HFFc6 (cell line): ENCODE results near the gene COG8. TPM values are rescaled to one million over a fixed set of nuclear protein-coding genes. Genes with fewer than 3 reads are reported as not detected.

Experiments
- DNase-seq: peaks from one replicate; pipeline ENCODE4 v3.0.0-alpha.2; 2018
- H3K27ac Mint-ChIP-seq: 2 replicates; pipeline ENCODE4 v1.8.0; 2020; ENCODE audit warnings: mild to moderate bottlenecking, mixed read lengths
- H3K27me3 Mint-ChIP-seq: 2 replicates; pipeline ENCODE4 v1.8.0; 2021; ENCODE audit warnings: mild to moderate bottlenecking, moderate library complexity, mixed read lengths; ENCODE audit not compliant: insufficient read depth
- H3K36me3 Mint-ChIP-seq: 2 replicates; pipeline ENCODE4 v1.8.0; 2021; ENCODE audit warnings: low read depth, mixed read lengths
- H3K4me1 Mint-ChIP-seq: 2 replicates; pipeline ENCODE4 v1.8.0; 2020; ENCODE audit warnings: low read depth, mixed read lengths
- H3K4me3 Mint-ChIP-seq: 2 replicates; pipeline ENCODE4 v1.8.0; 2020; ENCODE audit warnings: mild to moderate bottlenecking, moderate library complexity, mixed read lengths
- H3K9me3 Mint-ChIP-seq: 2 replicates; pipeline ENCODE4 v1.8.0; 2020; ENCODE audit warnings: mild to moderate bottlenecking, mixed read lengths
- total RNA-seq, 6 experiments: library from RNA; stranded (reverse); fragmentation: NEBNext Ultra II Directional; extraction: Animal tissue kit (Norgen Biotek cat#: 25700); gene quantifications; 2 replicates in 1 of 6; 3 replicates in 5 of 6; pipeline ENCODE4 v1.2.3, GENCODE V29; 2021
- TF ChIP-seq, protein P1 (sequence below): fragments of 200-600 bp; sonication (generic); IDR thresholded peaks from 2 replicates; pipeline ENCODE4 v1.5.0; 2021; ENCODE audit warnings: antibody characterized with exemption, mild to moderate bottlenecking

Gene COG8
- total RNA-seq, 6 experiments from 2014 or later: 29.4 to 36.8 (median 35.2) TPM

- Mint-ChIP-seq H3K4me3 (no peak overlapping the region), H3K36me3 (peaks cover 9% of the 10 kb centered on the region; the same call in 1 of the 2 replicates), H3K9me3 (no peaks in the 10 kb centered on the region), H3K27ac (no peak overlapping the region), H3K27me3 (no peaks in the 10 kb centered on the region; the same call in 1 of the 2 replicates), H3K4me1 (peaks cover 6% of the 10 kb centered on the region; the same call in 1 of the 2 replicates)
- DNase-seq: no peak
- TF ChIP-seq, protein P1, sequence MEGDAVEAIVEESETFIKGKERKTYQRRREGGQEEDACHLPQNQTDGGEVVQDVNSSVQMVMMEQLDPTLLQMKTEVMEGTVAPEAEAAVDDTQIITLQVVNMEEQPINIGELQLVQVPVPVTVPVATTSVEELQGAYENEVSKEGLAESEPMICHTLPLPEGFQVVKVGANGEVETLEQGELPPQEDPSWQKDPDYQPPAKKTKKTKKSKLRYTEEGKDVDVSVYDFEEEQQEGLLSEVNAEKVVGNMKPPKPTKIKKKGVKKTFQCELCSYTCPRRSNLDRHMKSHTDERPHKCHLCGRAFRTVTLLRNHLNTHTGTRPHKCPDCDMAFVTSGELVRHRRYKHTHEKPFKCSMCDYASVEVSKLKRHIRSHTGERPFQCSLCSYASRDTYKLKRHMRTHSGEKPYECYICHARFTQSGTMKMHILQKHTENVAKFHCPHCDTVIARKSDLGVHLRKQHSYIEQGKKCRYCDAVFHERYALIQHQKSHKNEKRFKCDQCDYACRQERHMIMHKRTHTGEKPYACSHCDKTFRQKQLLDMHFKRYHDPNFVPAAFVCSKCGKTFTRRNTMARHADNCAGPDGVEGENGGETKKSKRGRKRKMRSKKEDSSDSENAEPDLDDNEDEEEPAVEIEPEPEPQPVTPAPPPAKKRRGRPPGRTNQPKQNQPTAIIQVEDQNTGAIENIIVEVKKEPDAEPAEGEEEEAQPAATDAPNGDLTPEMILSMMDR: no peak
Observed at GRCh38 chr16:69346683-69347082, 7.3 kb upstream of the COG8 start.

DNA sequence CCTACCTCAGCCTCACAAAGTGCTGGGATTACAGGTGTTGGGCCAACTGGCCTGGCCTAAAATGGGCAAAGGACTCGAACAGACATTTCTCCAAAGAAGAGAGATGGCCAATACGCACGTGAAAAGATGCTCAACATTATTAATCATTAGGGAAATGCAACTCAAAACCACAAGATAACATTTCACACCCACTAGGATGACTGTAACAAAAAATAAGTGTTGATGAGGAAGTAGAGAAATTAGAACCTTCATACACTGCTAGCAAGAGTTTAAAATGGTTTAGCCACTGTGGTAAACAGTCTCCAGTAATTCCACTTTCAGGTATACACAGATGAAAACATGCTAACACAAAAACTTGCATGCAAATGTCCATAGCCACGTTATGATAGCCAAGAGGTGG, 6.6 kb upstream of the COG8 start:
- Mint-ChIP-seq H3K27me3 (no peaks in the 10 kb centered on the region; the same call in 1 of the 2 replicates), H3K9me3 (no peaks in the 10 kb centered on the region), H3K36me3 (peaks cover 9% of the 10 kb centered on the region; the same call in 1 of the 2 replicates), H3K27ac (no peak overlapping the region; the same call in 1 of the 2 replicates), H3K4me1 (peaks cover 14% of the 10 kb centered on the region), H3K4me3 (no peak overlapping the region)
- TF ChIP-seq, protein P1: no peak
- DNase-seq: no peak

- H3K9me3 Mint-ChIP-seq: no peaks in the 10 kb centered on the region
- H3K27ac Mint-ChIP-seq: no peak overlapping the region
- peaks cover 20% of the 10 kb centered on the region for H3K36me3 Mint-ChIP-seq
- peaks cover 23% of the 10 kb centered on the region for H3K4me1 Mint-ChIP-seq
- no peaks in the 10 kb centered on the region; the same call in 1 of the 2 replicates for H3K27me3 Mint-ChIP-seq
- no peak for DNase-seq
- TF ChIP-seq, protein P1: no peak
- H3K4me3 Mint-ChIP-seq: no peak overlapping the region
Observed at GRCh38 chr16:69344171-69344570, 4.8 kb upstream of the COG8 start.

GRCh38 chr16:69340095-69340644, 806 bp upstream of the COG8 start:
- H3K4me3 Mint-ChIP-seq: peak overlapping the region; percentile 97
- TF ChIP-seq, protein P1: no peak
- DNase-seq: no peak
- no peaks in the 10 kb centered on the region for H3K9me3 Mint-ChIP-seq
- H3K4me1 Mint-ChIP-seq: peaks cover 29% of the 10 kb centered on the region
- peak overlapping the region; percentile 94 for H3K27ac Mint-ChIP-seq
- peaks cover 31% of the 10 kb centered on the region for H3K36me3 Mint-ChIP-seq
- H3K27me3 Mint-ChIP-seq: peaks cover 2% of the 10 kb centered on the region; the same call in 1 of the 2 replicates

- peaks cover 29% of the 10 kb centered on the region for H3K4me1 Mint-ChIP-seq
- TF ChIP-seq, protein P1: no peak
- H3K27me3 Mint-ChIP-seq: peaks cover 2% of the 10 kb centered on the region; the same call in 1 of the 2 replicates
- H3K36me3 Mint-ChIP-seq: peaks cover 31% of the 10 kb centered on the region
- peak overlapping the region; percentile 97 for H3K4me3 Mint-ChIP-seq
- peak overlapping the region; percentile 94 for H3K27ac Mint-ChIP-seq
- peak; percentile 51 for DNase-seq
- H3K9me3 Mint-ChIP-seq: no peaks in the 10 kb centered on the region
Observed at GRCh38 chr16:69338557-69339288, 641 bp downstream of the COG8 start.
